HTR-8/SVneo (cell line): Measurements from ENCODE around the gene SLC39A11.

Source experiments
- DNase-seq: peaks from one replicate; pipeline ENCODE4 v3.0.0; 2011; ENCODE audit warnings: low spot score, mixed read lengths; ENCODE audit not compliant: insufficient read length
- FAIRE-seq: peaks from 2 replicates; lab custom pipeline; 2011; peaks lifted over from hg19 to GRCh38; lab: Jason Lieb, UNC

Gene SLC39A11

GRCh38 chr17:72598695-72599094 is 493.8 kb downstream of the SLC39A11 start:
- DNase-seq (no peak), FAIRE-seq (no peak)

- DNase-seq (no peak), FAIRE-seq (no peak)
These were observed 495.0 kb downstream of the SLC39A11 start for GRCh38 chr17:72597354-72598087.
